ENCODE results near the gene NRP2.

NRP2 gene

GRCh38 chr2:205730191-205730590 is 47.9 kb downstream of the NRP2 start:
- TF ChIP-seq EZH2 (IDR thresholded peaks at IDR 0.05; ENCODE audit: borderline replicate concordance, low read depth, low read length, severe bottlenecking) (no peak), CTCF (IDR thresholded peaks at IDR 0.05; ENCODE audit: borderline replicate concordance, extremely low read depth, low read length, poor library complexity, severe bottlenecking) (no peak)
- Histone ChIP-seq H3K27ac (ENCODE audit: low read length) (no peak overlapping the region), H2AFZ (ENCODE audit: low read depth, low read length) (no peak overlapping the region), H3K4me2 (ENCODE audit: insufficient read depth, low read length) (no peak overlapping the region), H3K4me1 (ENCODE audit: insufficient read depth, low read length) (no peaks in the 10 kb centered on the region), H4K20me1 (ENCODE audit: insufficient read depth, low read length) (no peaks in the 10 kb centered on the region), H3K4me3 (ENCODE audit: low read depth in 1 of 2, low read length in 2 of 2) (no peak overlapping the region), H3K9me3 (ENCODE audit: insufficient read depth, low read length, severe bottlenecking) (no peaks in the 10 kb centered on the region), H3K9ac (ENCODE audit: low read depth, low read length) (no peak overlapping the region), H3K79me2 (ENCODE audit: insufficient read depth, low read length) (no peaks in the 10 kb centered on the region), H3K27me3 (ENCODE audit: insufficient read depth, low read length, poor library complexity) (peaks cover 4% of the 10 kb centered on the region), H3K36me3 (ENCODE audit: insufficient read depth, low read length) (no peaks in the 10 kb centered on the region)
- no peak for DNase-seq
- no peak for ATAC-seq (ENCODE audit: insufficient read depth, low read depth)

- TF ChIP-seq CTCF (IDR thresholded peaks at IDR 0.05; ENCODE audit: borderline replicate concordance, extremely low read depth, low read length, poor library complexity, severe bottlenecking) (no peak), EZH2 (IDR thresholded peaks at IDR 0.05; ENCODE audit: borderline replicate concordance, low read depth, low read length, severe bottlenecking) (no peak)
- no peak overlapping the region for H3K4me3 ChIP-seq (ENCODE audit: low read depth in 1 of 2, low read length in 2 of 2)
- peaks cover 4% of the 10 kb centered on the region for H3K27me3 ChIP-seq (ENCODE audit: insufficient read depth, low read length, poor library complexity)
- H3K9ac ChIP-seq (ENCODE audit: low read depth, low read length) = no peak overlapping the region
- no peaks in the 10 kb centered on the region for H3K9me3 ChIP-seq (ENCODE audit: insufficient read depth, low read length, severe bottlenecking)
- no peaks in the 10 kb centered on the region for H4K20me1 ChIP-seq (ENCODE audit: insufficient read depth, low read length)
- H3K4me2 ChIP-seq (ENCODE audit: insufficient read depth, low read length) = no peak overlapping the region
- no peaks in the 10 kb centered on the region for H3K4me1 ChIP-seq (ENCODE audit: insufficient read depth, low read length)
- no peak overlapping the region for H3K27ac ChIP-seq (ENCODE audit: low read length)
- H2AFZ ChIP-seq (ENCODE audit: low read depth, low read length) = no peak overlapping the region
- ATAC-seq (ENCODE audit: insufficient read depth, low read depth) (no peak), DNase-seq (no peak)
- no peaks in the 10 kb centered on the region for H3K36me3 ChIP-seq (ENCODE audit: insufficient read depth, low read length)
- H3K79me2 ChIP-seq (ENCODE audit: insufficient read depth, low read length) = no peaks in the 10 kb centered on the region
Measured at GRCh38 chr2:205730701-205731582, 48.6 kb downstream of the NRP2 start.

DNA sequence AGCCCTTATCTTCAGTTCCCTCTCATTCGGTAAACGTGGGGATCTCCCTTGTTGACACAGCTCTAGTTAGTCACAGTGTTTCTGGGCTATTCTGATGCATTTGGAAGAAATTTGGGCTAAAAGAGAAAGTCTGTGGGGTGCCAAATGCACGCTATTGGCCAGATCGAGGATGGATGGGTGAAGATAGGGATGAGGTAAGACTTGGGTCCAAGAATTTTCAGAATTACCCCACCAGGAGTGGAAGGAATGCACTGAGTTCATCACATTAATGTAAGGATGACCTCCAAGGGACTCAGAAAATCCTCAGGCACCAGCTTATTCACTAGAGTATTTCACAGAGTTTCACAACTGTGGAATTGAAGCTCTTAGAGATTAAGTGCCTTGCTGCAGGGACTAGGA is 49.3 kb downstream of the NRP2 start:
- Histone ChIP-seq H3K27me3 (ENCODE audit: insufficient read depth, low read length, poor library complexity) (peaks cover 4% of the 10 kb centered on the region), H3K9me3 (ENCODE audit: insufficient read depth, low read length, severe bottlenecking) (no peaks in the 10 kb centered on the region), H3K79me2 (ENCODE audit: insufficient read depth, low read length) (no peaks in the 10 kb centered on the region), H2AFZ (ENCODE audit: low read depth, low read length) (no peak overlapping the region), H3K4me1 (ENCODE audit: insufficient read depth, low read length) (no peaks in the 10 kb centered on the region), H3K9ac (ENCODE audit: low read depth, low read length) (no peak overlapping the region), H3K27ac (ENCODE audit: low read length) (no peak overlapping the region), H3K36me3 (ENCODE audit: insufficient read depth, low read length) (no peaks in the 10 kb centered on the region), H4K20me1 (ENCODE audit: insufficient read depth, low read length) (no peaks in the 10 kb centered on the region), H3K4me2 (ENCODE audit: insufficient read depth, low read length) (no peak overlapping the region), H3K4me3 (ENCODE audit: low read depth in 1 of 2, low read length in 2 of 2) (no peak overlapping the region)
- no peak for TF ChIP-seq EZH2 (IDR thresholded peaks at IDR 0.05; ENCODE audit: borderline replicate concordance, low read depth, low read length, severe bottlenecking)
- no peak for TF ChIP-seq CTCF (IDR thresholded peaks at IDR 0.05; ENCODE audit: borderline replicate concordance, extremely low read depth, low read length, poor library complexity, severe bottlenecking)
- ATAC-seq (ENCODE audit: insufficient read depth, low read depth) = no peak
- DNase-seq = no peak
